Kidney (tissue), 14 donors: ENCODE results near the gene IL3RA. TPM values are rescaled to one million over a fixed set of nuclear protein-coding genes. Genes with fewer than 3 reads are reported as not detected.

Experiments
- DNase-seq, 5 donors: peaks; one replicate each; pipeline ENCODE4 v3.0.0-alpha.2; 2013 to 2020
- FAIRE-seq: peaks from 2 replicates; lab custom pipeline; 2012; peaks lifted over from hg19 to GRCh38; lab: Jason Lieb, UNC
- H3K27ac ChIP-seq, 2 donors: one replicate each; pipeline ENCODE4 v1.7.0; 2013; ENCODE audit warnings: low read depth in 2 of 2, low read length in 2 of 2, inconsistent platforms in 1 of 2
- H3K27me3 ChIP-seq: one replicate; pipeline ENCODE4 v1.7.1; 2013; ENCODE audit warnings: low read length, inconsistent platforms; ENCODE audit not compliant: control insufficient read depth, insufficient read depth
- H3K36me3 ChIP-seq, 3 donors: one replicate each; pipeline versions ENCODE4 v1.7.0 to v1.7.1; 2013; ENCODE audit warnings: low read length in 3 of 3, control low read depth in 1 of 3, inconsistent platforms in 1 of 3; ENCODE audit not compliant: insufficient read depth in 3 of 3, control insufficient read depth in 2 of 3
- H3K4me1 ChIP-seq, 3 donors: one replicate each; pipeline versions ENCODE4 v1.7.0 to v1.7.1; 2013; ENCODE audit warnings: low read length in 3 of 3, inconsistent platforms in 1 of 3, low read depth in 1 of 3; ENCODE audit not compliant: control insufficient read depth in 2 of 3, insufficient read depth in 2 of 3
- H3K4me3 ChIP-seq, 3 donors: one replicate each; pipeline versions ENCODE4 v1.7.0 to v1.8.1; 2013; ENCODE audit warnings: low read length in 3 of 3, control low read depth in 1 of 3, inconsistent platforms in 1 of 3
- H3K9ac ChIP-seq, 3 donors: one replicate each; pipeline versions ENCODE4 v1.7.0 to v1.7.1; 2013; ENCODE audit warnings: low read length in 3 of 3, control low read depth in 1 of 3, inconsistent platforms in 1 of 3
- H3K9me3 ChIP-seq, 3 donors: one replicate each; pipeline versions ENCODE4 v1.7.0 to v1.7.1; 2013; ENCODE audit warnings: low read length in 3 of 3, control low read depth in 1 of 3, inconsistent platforms in 1 of 3; ENCODE audit not compliant: control insufficient read depth in 2 of 3, insufficient read depth in 1 of 3
- CTCF ChIP-seq: IDR thresholded peaks from 3 replicates; pipeline ENCODE4 v1.5.1; 2012; ENCODE audit warnings: mild to moderate bottlenecking, moderate library complexity, borderline replicate concordance; ENCODE audit not compliant: insufficient read depth; ENCODE audit errors: extremely low read depth
- intact Hi-C: fragments of 100-400 bp; cut with DNase I; formaldehyde crosslinking; loops from one replicate; pipeline ENCODE4 v1.11.1; 2022
- polyA plus RNA-seq: library from polyadenylated mRNA; stranded (reverse); fragments of 350-450 nt; fragmentation: Illumina TruSeq; extraction: RNeasy Lipid Tissue Mini Kit (QIAGEN cat#74804); gene quantifications from one replicate; pipeline ENCODE4 v1.2.3, GENCODE V29; 2014; ENCODE audit warnings: low read depth, low replicate concordance; ENCODE audit not compliant: insufficient read depth
- total RNA-seq: library from RNA; stranded (reverse); fragmentation: NEBNext Ultra II Directional; extraction: Animal tissue kit (Norgen Biotek cat#: 25700); gene quantifications from one replicate; pipeline ENCODE4 v1.2.1, GENCODE V29; 2021
- donor health status: control.
- donor health status: control.
- donor health status: control.
- donor health status: control.
- donor health status: control.
- donor health status: DM: yes; HTN: yes; CAD: no.
- donor health status: Normal renal cell carcinoma (clear cell type).

IL3RA gene
- total and polyA plus RNA-seq, 2 donors from 2014 or later: 4.6 to 10.2 TPM

- Histone ChIP-seq H3K9ac (no peak overlapping the region), H3K36me3 (no peaks in the 10 kb centered on the region), H3K4me1 (no peaks in the 10 kb centered on the region), H3K27me3 (no peaks in the 10 kb centered on the region), H3K4me3 (no peak overlapping the region), H3K9me3 (no peaks in the 10 kb centered on the region), H3K27ac (no peak overlapping the region)
- FAIRE-seq: no peak
- no peak for TF ChIP-seq CTCF
- intact Hi-C loops: no loop called here
- peak in 1 of 5 donors; percentile 44 for DNase-seq
Observed at GRCh38 chrX:1300449-1300848, 36.1 kb upstream of the IL3RA start.

GRCh38 chrX:1305411-1305810 lies 31.2 kb upstream of the IL3RA start:
- Histone ChIP-seq H3K9me3 (no peaks in the 10 kb centered on the region), H3K27ac (no peak overlapping the region), H3K9ac (no peak overlapping the region), H3K36me3 (no peaks in the 10 kb centered on the region), H3K4me3 (no peak overlapping the region), H3K4me1 (no peaks in the 10 kb centered on the region), H3K27me3 (no peaks in the 10 kb centered on the region)
- no peak for TF ChIP-seq CTCF
- FAIRE-seq: no peak
- intact Hi-C loops: no loop called here
- DNase-seq: peak in 1 of 5 donors; percentile 61

GRCh38 chrX:1306909-1307625 lies 29.5 kb upstream of the IL3RA start:
- H3K36me3 ChIP-seq: no peaks in the 10 kb centered on the region

More at GRCh38 chrX:1306909-1307625, 29.5 kb upstream of the IL3RA start:
- intact Hi-C loops: no loop called here
- H3K9me3 ChIP-seq: no peaks in the 10 kb centered on the region
- no peaks in the 10 kb centered on the region for H3K4me1 ChIP-seq
- no peak overlapping the region for H3K9ac ChIP-seq
- H3K27ac ChIP-seq: no peak overlapping the region
- no peak overlapping the region for H3K4me3 ChIP-seq
- DNase-seq: peak in 1 of 5 donors; percentile 34
- no peaks in the 10 kb centered on the region for H3K27me3 ChIP-seq
- no peak for FAIRE-seq
- TF ChIP-seq CTCF: no peak
